Gastrocnemius medialis (tissue), 4 donors: ENCODE results near the gene TIMM29. TPM values are rescaled to one million over a fixed set of nuclear protein-coding genes. Genes with fewer than 3 reads are reported as not detected.

Experiments
- ATAC-seq, 2 donors: fragments of 150-250 bp; one replicate each; pipeline ENCODE4 v1.9.1; 2016
- DNase-seq, 2 donors: peaks; one replicate each; pipeline ENCODE4 v3.0.0-alpha.2; 2019
- H3K27ac ChIP-seq, 4 donors: fragments of 200-600 bp; sonication (generic); 1 replicate in 1 of 4; 2 replicates in 3 of 4; pipeline ENCODE4 v1.5.1; 2016 to 2018; ENCODE audit warnings: mild to moderate bottlenecking in 2 of 4, moderate library complexity in 1 of 4
- H3K27me3 ChIP-seq, 3 donors: fragments of 200-600 bp; sonication (generic) in 2 of 3; 1 replicate in 1 of 3; 2 replicates in 2 of 3; pipeline versions ENCODE4 v1.5.1 to v1.6.0; 2016 to 2019; ENCODE audit warnings: mild to moderate bottlenecking in 1 of 3, moderate library complexity in 1 of 3
- H3K36me3 ChIP-seq, 2 donors: fragments of 200-600 bp; sonication (generic) in 1 of 2; one replicate each; pipeline ENCODE4 v1.5.1; 2017 to 2018
- H3K4me1 ChIP-seq, 2 donors: fragments of 200-600 bp; sonication (generic) in 1 of 2; one replicate each; pipeline ENCODE4 v1.5.1; 2016 to 2017; ENCODE audit warnings: mild to moderate bottlenecking in 2 of 2
- H3K4me3 ChIP-seq, 4 donors: fragments of 200-600 bp; sonication (generic) in 3 of 4; 1 replicate in 1 of 4; 2 replicates in 3 of 4; pipeline ENCODE4 v1.5.1; 2016 to 2019; ENCODE audit warnings: mild to moderate bottlenecking in 2 of 4
- H3K9me3 ChIP-seq, 3 donors: fragments of 200-600 bp; sonication (generic) in 2 of 3; 1 replicate in 1 of 3; 2 replicates in 2 of 3; pipeline ENCODE4 v1.5.1; 2016 to 2019
- CTCF ChIP-seq, 5 experiments: fragments of 450-650 bp in 3 of 5; fragments of 200-600 bp in 2 of 5; sonication (generic) in 2 of 5; IDR thresholded peaks in 4 of 5; conservative IDR thresholded peaks in 1 of 5; 1 replicate in 4 of 5; 2 replicates in 1 of 5; pipeline ENCODE4 v1.5.1; 2016 to 2019; ENCODE audit warnings: antibody characterized with exemption in 5 of 5, mild to moderate bottlenecking in 3 of 5, moderate library complexity in 3 of 5
- POLR2A ChIP-seq, 2 donors: fragments of 450-650 bp; IDR thresholded peaks; one replicate each; pipeline ENCODE4 v1.6.1; 2017; ENCODE audit warnings: antibody characterized with exemption in 2 of 2, mild to moderate bottlenecking in 2 of 2, moderate library complexity in 2 of 2
- in situ Hi-C, 4 donors: fragments of 200-750 bp; cut with MboI; loops; one replicate each; pipeline versions ENCODE4 v1.15.0 to v1.8.0; 2017; ENCODE audit warnings: low sequenced_read_pairs in 4 of 4
- intact Hi-C: fragments of 100-400 bp; cut with DNase I; formaldehyde crosslinking; loops from one replicate; pipeline ENCODE4 v1.15.1; 2023; ENCODE audit warnings: low total_unique reads
- total RNA-seq, 4 donors: library from RNA; depleted of rRNA; stranded (reverse); fragments of >200 nt; gene quantifications; one replicate each; pipeline versions ENCODE4 v1.1.0 to v1.2.3, GENCODE V29; 2016

The TIMM29 gene
- total RNA-seq, 4 donors from 2014 or later = 28.7 to 54.5 (median 34.8) TPM

DNA sequence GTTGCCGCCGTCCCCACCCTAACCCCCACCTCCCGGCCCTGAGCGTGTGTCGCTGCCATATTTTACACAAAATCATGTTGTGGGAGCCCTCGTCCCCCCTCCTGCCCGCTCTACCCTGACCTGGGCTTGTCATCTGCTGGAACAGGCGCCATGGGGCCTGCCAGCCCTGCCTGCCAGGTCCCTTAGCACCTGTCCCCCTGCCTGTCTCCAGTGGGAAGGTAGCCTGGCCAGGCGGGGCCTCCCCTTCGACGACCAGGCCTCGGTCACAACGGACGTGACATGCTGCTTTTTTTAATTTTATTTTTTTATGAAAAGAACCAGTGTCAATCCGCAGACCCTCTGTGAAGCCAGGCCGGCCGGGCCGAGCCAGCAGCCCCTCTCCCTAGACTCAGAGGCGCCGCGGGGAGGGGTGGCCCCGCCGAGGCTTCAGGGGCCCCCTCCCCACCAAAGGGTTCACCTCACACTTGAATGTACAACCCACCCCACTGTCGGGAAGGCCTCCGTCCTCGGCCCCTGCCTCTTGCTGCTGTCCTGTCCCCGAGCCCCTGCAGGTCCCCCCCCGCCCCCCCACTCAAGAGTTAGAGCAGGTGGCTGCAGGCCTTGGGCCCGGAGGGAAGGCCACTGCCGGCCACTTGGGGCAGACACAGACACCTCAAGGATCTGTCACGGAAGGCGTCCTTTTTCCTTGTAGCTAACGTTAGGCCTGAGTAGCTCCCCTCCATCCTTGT lies 6.5 kb upstream of the TIMM29 start:
- no peak overlapping the region for H3K4me3 ChIP-seq
- intact Hi-C loops (no loop called here), in situ Hi-C loops (loop anchor here in 1 of 4 donors (10.0 kb wide), 1 partner anchor 47 kb away; the partner anchor contains the start of gene CARM1)
- H3K27ac ChIP-seq = peak overlapping the region; percentile 49 to 84 (median 75)
- H3K9me3 ChIP-seq = no peaks in the 10 kb centered on the region
- H3K27me3 ChIP-seq = no peaks in the 10 kb centered on the region
- TF ChIP-seq CTCF (IDR thresholded peaks at IDR 0.05 in 4 of 5, conservative IDR thresholded peaks at IDR 0.05 in 1 of 5) = no peak
- no peak for TF ChIP-seq POLR2A (IDR thresholded peaks at IDR 0.05)
- DNase-seq (peak in 1 of 2 donors; percentile 74), ATAC-seq (peak in 1 of 2 donors; percentile 54)
- H3K36me3 ChIP-seq = peaks cover 0 to 47% of the 10 kb centered on the region in 2 donors
- H3K4me1 ChIP-seq = peaks cover 4 to 18% of the 10 kb centered on the region in 2 donors

- intact Hi-C loops (no loop called here), in situ Hi-C loops (loop anchor here in 1 of 4 donors (10.0 kb wide), 1 partner anchor 48 kb away; the partner anchor contains the start of gene CARM1)
- TF ChIP-seq POLR2A (IDR thresholded peaks at IDR 0.05) (no peak), CTCF (IDR thresholded peaks at IDR 0.05 in 4 of 5, conservative IDR thresholded peaks at IDR 0.05 in 1 of 5) (no peak)
- peaks cover 0 to 47% of the 10 kb centered on the region in 2 donors for H3K36me3 ChIP-seq
- ATAC-seq = no peak
- H3K4me3 ChIP-seq = no peak overlapping the region
- H3K27ac ChIP-seq = peak overlapping the region in 3 of 4 donors; percentile 49 to 84 (median 82)
- no peaks in the 10 kb centered on the region for H3K27me3 ChIP-seq
- no peak for DNase-seq
- H3K4me1 ChIP-seq = peaks cover 8 to 23% of the 10 kb centered on the region in 2 donors
- no peaks in the 10 kb centered on the region for H3K9me3 ChIP-seq
These were observed 6.0 kb upstream of the TIMM29 start for GRCh38 chr19:10922638-10923014.

DNA sequence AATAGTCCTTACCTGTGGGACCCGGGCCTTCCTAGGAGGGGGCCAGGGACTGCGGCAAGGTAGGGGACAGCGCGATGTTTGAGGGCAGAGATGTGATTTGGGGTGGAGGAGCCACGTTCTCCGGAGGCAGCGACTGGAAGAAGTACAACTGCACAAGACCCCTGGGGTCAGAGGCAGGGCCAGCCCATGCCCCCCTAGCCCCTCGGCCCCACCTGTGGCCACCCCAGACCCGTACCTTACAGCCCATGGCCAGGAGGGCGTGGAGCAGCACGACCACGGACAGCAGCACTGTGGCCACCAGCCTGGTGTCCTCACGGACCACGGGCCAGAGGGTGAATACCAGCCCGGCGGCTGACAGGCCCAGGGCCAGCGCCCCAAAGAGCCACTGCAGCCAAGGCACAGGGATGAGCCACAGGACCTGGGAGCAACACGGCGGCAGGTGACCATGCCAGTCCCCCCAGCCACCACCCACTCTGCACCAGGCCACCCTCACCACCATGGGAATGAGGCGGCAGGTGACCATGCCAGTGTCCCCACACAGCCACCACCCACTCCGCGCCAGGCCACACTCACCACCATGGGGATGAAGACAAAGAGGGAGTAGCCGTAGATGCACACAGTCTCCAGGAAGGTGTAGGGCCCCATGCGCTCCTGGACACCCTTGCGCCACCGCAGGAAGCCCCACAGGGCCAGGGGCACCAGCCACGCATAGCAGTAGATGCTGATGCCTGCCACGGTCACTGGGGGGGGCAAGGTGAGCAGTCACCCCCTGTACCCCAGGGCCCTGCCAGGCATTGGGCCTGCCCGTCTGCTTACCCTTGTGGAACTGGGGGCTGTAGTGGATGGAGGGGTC lies 5.1 kb upstream of the TIMM29 start:
- Histone ChIP-seq H3K4me1 (peaks cover 12 to 28% of the 10 kb centered on the region in 2 donors), H3K4me3 (no peak overlapping the region), H3K27ac (peak overlapping the region in 3 of 4 donors; percentile 21 to 84 (median 39)), H3K36me3 (peaks cover 0 to 41% of the 10 kb centered on the region in 2 donors), H3K9me3 (no peaks in the 10 kb centered on the region), H3K27me3 (no peaks in the 10 kb centered on the region)
- TF ChIP-seq POLR2A (IDR thresholded peaks at IDR 0.05) (no peak), CTCF (IDR thresholded peaks at IDR 0.05 in 4 of 5, conservative IDR thresholded peaks at IDR 0.05 in 1 of 5) (no peak)
- no peak for ATAC-seq
- in situ Hi-C loops = loop anchor here in 1 of 4 donors (10.0 kb wide), 1 partner anchor 49 kb away; the partner anchor contains the start of gene CARM1
- DNase-seq = no peak
- intact Hi-C loops = no loop called here

DNA sequence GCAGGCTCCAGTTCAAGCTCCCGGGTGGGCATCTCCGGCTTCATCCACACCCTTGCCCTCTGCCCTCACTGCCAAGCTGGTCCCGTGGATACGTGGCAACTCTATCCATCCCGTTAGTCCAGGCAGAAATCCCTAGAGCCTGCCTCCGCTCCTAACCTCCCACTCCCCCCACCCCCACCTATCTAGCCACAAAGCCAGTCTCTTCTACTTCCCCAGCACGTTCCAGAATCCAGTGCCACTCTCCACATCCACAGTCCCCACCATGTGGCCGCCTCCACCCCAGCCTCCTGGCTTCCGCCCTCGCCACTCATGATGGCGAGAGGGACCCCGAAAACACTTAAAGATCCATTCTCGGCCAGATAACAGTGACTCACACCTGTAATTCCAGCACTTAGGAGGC lies 4.0 kb upstream of the TIMM29 start:
- Histone ChIP-seq H3K27me3 (no peaks in the 10 kb centered on the region), H3K4me1 (peaks cover 14 to 33% of the 10 kb centered on the region in 2 donors), H3K27ac (peak overlapping the region in 2 of 4 donors; percentile 21 to 84), H3K36me3 (peaks cover 0 to 38% of the 10 kb centered on the region in 2 donors), H3K9me3 (no peaks in the 10 kb centered on the region), H3K4me3 (no peak overlapping the region)
- no peak for TF ChIP-seq CTCF (IDR thresholded peaks at IDR 0.05 in 4 of 5, conservative IDR thresholded peaks at IDR 0.05 in 1 of 5)
- no peak for TF ChIP-seq POLR2A (IDR thresholded peaks at IDR 0.05)
- intact Hi-C loops (no loop called here), in situ Hi-C loops (loop anchor here in 1 of 4 donors (10.0 kb wide), 1 partner anchor 50 kb away; the partner anchor contains the start of gene CARM1)
- DNase-seq = no peak
- no peak for ATAC-seq
